ENCODE measurements around the gene CALD1.

CALD1 gene

GRCh38 chr7:134855442-134855841 is 76.0 kb downstream of the CALD1 start:
- Histone ChIP-seq H4K20me1 (no peaks in the 10 kb centered on the region), H3K9ac (no peak overlapping the region), H3K36me3 (peaks cover 0 to 53% (median 0%) of the 10 kb centered on the region in 11 experiments; a peak in 9 of 22 replicates), H3K27me3 (no peaks in the 10 kb centered on the region), H3K4me1 (peaks cover 19 to 29% (median 23%) of the 10 kb centered on the region in 10 experiments), H3K4me3 (peak overlapping the region in 2 of 10 experiments; percentile 11 to 16; a peak in 1 of 20 replicates), H3K4me2 (peak overlapping the region; percentile 47 to 68 (median 59); a peak in 21 of 22 replicates), H3K9me3 (replicated peaks in 1 of 11) (peaks cover 9 to 55% (median 21%) of the 10 kb centered on the region in 11 experiments; a peak in 19 of 22 replicates), H3K27ac (peak overlapping the region in 9 of 11 experiments; percentile 21 to 73 (median 62); a peak in 14 of 22 replicates)
- TF ChIP-seq Cebpa-rat (IDR thresholded peaks at IDR 0.05) = no peak

GRCh38 chr7:134856091-134856490 is 76.7 kb downstream of the CALD1 start:
- H3K27ac ChIP-seq = peak overlapping the region in 10 of 11 experiments; percentile 6 to 73 (median 50); a peak in 17 of 22 replicates
- H3K4me2 ChIP-seq = peak overlapping the region in 9 of 11 experiments; percentile 31 to 68 (median 59); a peak in 18 of 22 replicates
- no peaks in the 10 kb centered on the region for H3K27me3 ChIP-seq
- H4K20me1 ChIP-seq = no peaks in the 10 kb centered on the region
- H3K36me3 ChIP-seq = peaks cover 0 to 49% (median 0%) of the 10 kb centered on the region in 11 experiments; a peak in 8 of 22 replicates
- no peak overlapping the region for H3K9ac ChIP-seq
- peaks cover 9 to 55% (median 21%) of the 10 kb centered on the region in 11 experiments; a peak in 19 of 22 replicates for H3K9me3 ChIP-seq (replicated peaks in 1 of 11)
- TF ChIP-seq Cebpa-rat (IDR thresholded peaks at IDR 0.05) = no peak
- peaks cover 19 to 24% (median 22%) of the 10 kb centered on the region in 10 experiments for H3K4me1 ChIP-seq
- H3K4me3 ChIP-seq = no peak overlapping the region

- H3K4me1 ChIP-seq = peaks cover 19 to 23% (median 21%) of the 10 kb centered on the region in 10 experiments
- no peak overlapping the region for H3K4me2 ChIP-seq
- peaks cover 0 to 46% (median 0%) of the 10 kb centered on the region in 11 experiments; a peak in 8 of 22 replicates for H3K36me3 ChIP-seq
- no peak overlapping the region for H3K9ac ChIP-seq
- H3K4me3 ChIP-seq = no peak overlapping the region
- H3K27ac ChIP-seq = no peak overlapping the region; a peak in 1 of 22 replicates
- no peaks in the 10 kb centered on the region for H4K20me1 ChIP-seq
- H3K27me3 ChIP-seq = no peaks in the 10 kb centered on the region
- peaks cover 9 to 55% (median 17%) of the 10 kb centered on the region in 11 experiments; a peak in 19 of 22 replicates for H3K9me3 ChIP-seq (replicated peaks in 1 of 11)
- TF ChIP-seq Cebpa-rat (IDR thresholded peaks at IDR 0.05) = no peak
Observed at GRCh38 chr7:134856691-134857090, 77.3 kb downstream of the CALD1 start.

GRCh38 chr7:134857958-134858357 is 78.5 kb downstream of the CALD1 start:
- peaks cover 9 to 50% (median 14%) of the 10 kb centered on the region in 11 experiments; a peak in 19 of 22 replicates for H3K9me3 ChIP-seq (replicated peaks in 1 of 11)
- H3K36me3 ChIP-seq = peaks cover 0 to 41% (median 0%) of the 10 kb centered on the region in 11 experiments; a peak in 8 of 22 replicates
- no peak overlapping the region for H3K4me3 ChIP-seq
- H3K4me1 ChIP-seq = peaks cover 22 to 34% (median 25%) of the 10 kb centered on the region in 10 experiments
- no peak overlapping the region for H3K27ac ChIP-seq
- no peaks in the 10 kb centered on the region for H3K27me3 ChIP-seq
- no peaks in the 10 kb centered on the region for H4K20me1 ChIP-seq
- no peak for TF ChIP-seq Cebpa-rat (IDR thresholded peaks at IDR 0.05)
- no peak overlapping the region for H3K9ac ChIP-seq
- no peak overlapping the region for H3K4me2 ChIP-seq

GRCh38 chr7:134859783-134860182 is 80.3 kb downstream of the CALD1 start:
- H4K20me1 ChIP-seq = no peaks in the 10 kb centered on the region

GRCh38 chr7:134865001-134865845 is 85.8 kb downstream of the CALD1 start:
- Histone ChIP-seq H3K27me3 (no peaks in the 10 kb centered on the region), H3K9me3 (replicated peaks in 1 of 11) (peaks cover 0 to 11% (median 0%) of the 10 kb centered on the region in 11 experiments; a peak in 3 of 22 replicates), H3K36me3 (peaks cover 0 to 38% (median 0%) of the 10 kb centered on the region in 11 experiments; a peak in 9 of 22 replicates), H4K20me1 (no peaks in the 10 kb centered on the region), H3K4me1 (peaks cover 31 to 75% (median 57%) of the 10 kb centered on the region in 10 experiments), H3K4me3 (no peak overlapping the region; a peak in 1 of 20 replicates), H3K4me2 (peak overlapping the region; percentile 63 to 92 (median 76)), H3K9ac (peak overlapping the region in 5 of 11 experiments; percentile 26 to 70 (median 64); a peak in 7 of 22 replicates), H3K27ac (peak overlapping the region in 9 of 11 experiments; percentile 62 to 82 (median 78); a peak in 16 of 22 replicates)
- no peak for TF ChIP-seq Cebpa-rat (IDR thresholded peaks at IDR 0.05)

More at GRCh38 chr7:134859783-134860182, 80.3 kb downstream of the CALD1 start:
- TF ChIP-seq Cebpa-rat (IDR thresholded peaks at IDR 0.05) = no peak
- Histone ChIP-seq H3K4me3 (no peak overlapping the region), H3K36me3 (peaks cover 0 to 33% (median 0%) of the 10 kb centered on the region in 11 experiments; a peak in 8 of 22 replicates), H3K9ac (no peak overlapping the region), H3K9me3 (replicated peaks in 1 of 11) (peaks cover 4 to 37% (median 9%) of the 10 kb centered on the region in 11 experiments; a peak in 19 of 22 replicates), H3K4me2 (no peak overlapping the region), H3K27ac (no peak overlapping the region), H3K4me1 (peaks cover 34 to 47% (median 38%) of the 10 kb centered on the region in 10 experiments), H3K27me3 (no peaks in the 10 kb centered on the region)

GRCh38 chr7:134866617-134867016 is 87.2 kb downstream of the CALD1 start:
- no peak for TF ChIP-seq Cebpa-rat (IDR thresholded peaks at IDR 0.05)
- Histone ChIP-seq H3K4me2 (peak overlapping the region in 9 of 11 experiments; percentile 1 to 73 (median 15); a peak in 10 of 22 replicates), H3K4me1 (peaks cover 41 to 89% (median 71%) of the 10 kb centered on the region in 10 experiments), H3K36me3 (peaks cover 0 to 32% (median 0%) of the 10 kb centered on the region in 11 experiments; a peak in 7 of 22 replicates), H3K27ac (peak overlapping the region in 3 of 11 experiments; percentile 6 to 30 (median 11); a peak in 2 of 22 replicates), H4K20me1 (no peaks in the 10 kb centered on the region), H3K4me3 (no peak overlapping the region), H3K27me3 (no peaks in the 10 kb centered on the region), H3K9me3 (replicated peaks in 1 of 11) (peaks cover 0 to 5% (median 0%) of the 10 kb centered on the region in 11 experiments; a peak in 3 of 22 replicates), H3K9ac (no peak overlapping the region)

DNA sequence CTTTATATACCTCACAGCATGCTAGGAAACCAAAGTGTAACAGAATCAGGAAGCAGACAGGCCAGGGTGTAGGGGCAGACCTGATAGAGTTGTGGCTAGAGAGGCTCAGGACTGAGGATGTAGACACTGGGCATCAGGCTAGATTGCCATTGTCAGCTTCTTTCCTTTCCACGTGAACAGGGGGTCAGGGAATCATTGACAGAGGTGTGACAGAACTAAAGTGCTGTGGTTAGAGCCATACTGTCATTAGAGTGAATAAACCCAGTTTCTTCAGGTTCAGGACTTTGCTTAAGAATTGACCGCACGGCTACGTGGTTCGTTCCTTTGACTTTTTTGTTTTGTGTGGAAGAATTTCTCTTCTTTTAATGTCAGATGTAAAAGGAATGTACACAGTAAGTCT is 90.7 kb downstream of the CALD1 start:
- H3K4me1 ChIP-seq = peaks cover 47 to 90% (median 76%) of the 10 kb centered on the region in 10 experiments
- TF ChIP-seq Cebpa-rat (IDR thresholded peaks at IDR 0.05) = no peak
- H3K36me3 ChIP-seq = peaks cover 0 to 34% (median 0%) of the 10 kb centered on the region in 11 experiments; a peak in 7 of 22 replicates
- no peaks in the 10 kb centered on the region for H4K20me1 ChIP-seq
- H3K9ac ChIP-seq = no peak overlapping the region
- H3K4me2 ChIP-seq = peak overlapping the region in 9 of 11 experiments; percentile 40 to 89 (median 80); a peak in 16 of 22 replicates
- H3K9me3 ChIP-seq (replicated peaks in 1 of 11) = peaks cover 0 to 2% (median 1%) of the 10 kb centered on the region in 11 experiments; a peak in 6 of 22 replicates
- no peak overlapping the region for H3K4me3 ChIP-seq
- H3K27ac ChIP-seq = peak overlapping the region in 7 of 11 experiments; percentile 13 to 78 (median 69); a peak in 11 of 22 replicates
- no peaks in the 10 kb centered on the region for H3K27me3 ChIP-seq

All from BLaER1 treated with 17β-estradiol and CSF1 and Interleukin-3, amounts not matched to agents 10 nM and 100 nM (cell line).